Stimulated activated CD8-positive, alpha-beta memory T cell treated with anti-CD3 and anti-CD28 coated beads, Interleukin-4, amount 100 ng/mL, for 24 hours (primary cell): ENCODE results near the gene JAKMIP2.
"Not testable (repeated sequence)": the region's sequence is repeated elsewhere in the genome, so short reads cannot be mapped to it uniquely, and the experiment has no call there.

Source experiments
- DNase-seq: peaks from one replicate; pipeline ENCODE4 v3.0.0-alpha.2; 2020; ENCODE audit warnings: low read depth

Gene JAKMIP2

DNA sequence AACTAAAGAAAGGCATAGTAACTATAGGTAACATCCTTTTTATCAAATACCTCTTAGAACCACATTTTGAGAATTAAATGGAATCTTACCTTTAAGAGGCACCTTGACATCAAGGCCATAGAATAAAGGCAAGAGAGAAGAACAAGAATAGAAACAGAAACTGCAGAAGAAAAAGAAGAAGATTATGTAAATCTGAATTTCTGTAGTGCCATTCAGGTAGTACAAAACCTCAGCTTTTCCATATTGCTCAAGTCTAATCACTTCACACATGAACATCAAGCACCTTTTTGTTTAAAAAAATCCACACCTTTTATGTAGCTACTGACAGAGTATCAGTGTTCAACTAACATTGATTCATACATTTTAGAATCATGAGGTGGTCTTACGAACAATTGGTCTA is 180.9 kb downstream of the JAKMIP2 start:
- DNase-seq = no peak

DNA sequence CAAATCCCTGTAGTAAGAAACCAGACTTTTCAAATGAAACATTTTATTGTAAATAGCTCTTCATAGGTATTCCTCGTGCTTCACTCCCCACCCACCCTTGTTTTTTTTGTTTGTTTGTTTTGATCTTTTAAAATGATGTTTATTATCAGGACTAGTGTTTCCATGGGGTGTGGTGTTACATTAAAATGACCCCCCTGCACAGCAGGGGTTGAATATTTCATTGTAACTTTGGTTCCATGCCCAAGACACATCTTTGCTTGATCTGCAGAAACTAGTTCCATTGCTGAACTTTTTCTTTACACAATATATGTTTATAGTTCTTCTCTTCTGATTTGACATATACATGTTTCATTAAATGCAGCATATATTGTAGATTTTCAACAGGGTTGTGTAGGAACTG is 191.4 kb downstream of the JAKMIP2 start:
- no peak for DNase-seq

DNA sequence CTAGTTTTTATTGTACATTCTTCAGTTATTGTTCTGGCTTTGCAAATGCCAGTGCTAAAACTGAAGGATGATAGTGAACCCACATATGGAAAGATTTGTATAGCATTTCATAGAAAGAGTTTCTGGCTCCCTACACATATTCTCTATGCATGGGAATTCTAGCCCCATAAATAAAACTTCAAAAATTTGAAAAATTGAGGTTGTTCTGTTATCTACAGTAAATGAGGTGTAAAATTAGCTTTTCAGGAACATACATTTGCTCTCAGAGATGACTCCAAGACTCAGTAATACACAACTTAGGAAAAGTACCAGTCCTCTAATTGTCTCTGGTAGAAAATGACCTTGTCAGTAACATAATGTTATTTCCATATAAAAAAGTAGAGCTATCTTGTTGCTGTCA is 192.4 kb downstream of the JAKMIP2 start:
- DNase-seq = no peak

DNA sequence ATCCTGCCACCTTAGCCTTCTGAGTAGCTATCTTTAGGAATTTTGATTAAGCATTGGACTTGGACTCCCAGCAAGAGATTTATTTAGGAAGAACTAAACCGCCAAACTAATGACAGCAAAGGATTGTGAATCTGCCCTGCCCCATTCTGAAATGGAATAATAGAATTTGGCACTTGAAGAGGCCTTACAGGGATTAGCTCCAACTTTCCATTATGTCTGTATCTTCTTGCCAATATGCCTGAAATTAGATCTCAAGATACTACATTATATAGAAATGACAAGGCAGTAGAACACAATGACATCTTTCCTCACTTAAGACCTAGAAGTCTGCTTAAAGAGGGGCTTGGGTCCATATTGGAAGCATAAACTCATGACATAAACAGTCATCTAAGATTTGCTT is 195.7 kb downstream of the JAKMIP2 start:
- DNase-seq = no peak

DNA sequence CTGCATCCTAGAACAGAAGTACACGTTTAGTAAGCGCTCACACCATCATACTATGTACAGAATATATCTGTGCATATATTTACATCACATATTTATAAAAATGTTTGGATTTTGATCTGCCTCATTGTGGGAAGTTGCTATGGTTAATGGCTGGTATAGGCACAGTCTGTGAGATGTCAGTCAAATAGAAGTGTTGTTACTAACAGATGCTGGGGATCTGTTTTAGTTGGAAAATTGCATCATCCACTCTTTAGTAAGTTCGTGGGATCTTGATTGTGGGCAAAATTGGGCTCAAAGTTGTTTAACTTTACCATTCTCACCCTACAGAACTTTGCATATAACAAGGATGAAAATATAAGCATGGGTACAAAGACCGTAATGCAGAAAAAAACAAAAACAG is 196.3 kb downstream of the JAKMIP2 start:
- DNase-seq = no peak

DNA sequence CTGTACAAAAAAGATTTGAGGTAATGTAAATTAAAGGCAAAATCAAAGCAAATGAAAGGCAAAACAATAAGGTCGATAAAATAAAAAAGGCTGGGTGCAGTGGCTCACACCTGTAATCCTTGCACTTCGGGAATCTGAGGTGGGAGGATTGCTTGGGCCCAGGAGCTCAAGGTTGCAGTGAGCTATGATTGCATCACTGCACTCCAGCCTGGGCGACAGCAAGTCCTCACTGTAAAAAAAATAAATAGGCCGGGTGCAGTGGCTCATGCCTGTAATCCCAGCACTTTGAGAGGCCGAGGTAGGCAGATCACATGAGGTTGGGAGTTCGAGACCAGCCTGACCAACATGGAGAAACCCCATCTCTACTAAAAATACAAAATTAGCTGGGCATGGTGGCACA is 200.3 kb downstream of the JAKMIP2 start:
- not testable (repeated sequence) for DNase-seq

DNA sequence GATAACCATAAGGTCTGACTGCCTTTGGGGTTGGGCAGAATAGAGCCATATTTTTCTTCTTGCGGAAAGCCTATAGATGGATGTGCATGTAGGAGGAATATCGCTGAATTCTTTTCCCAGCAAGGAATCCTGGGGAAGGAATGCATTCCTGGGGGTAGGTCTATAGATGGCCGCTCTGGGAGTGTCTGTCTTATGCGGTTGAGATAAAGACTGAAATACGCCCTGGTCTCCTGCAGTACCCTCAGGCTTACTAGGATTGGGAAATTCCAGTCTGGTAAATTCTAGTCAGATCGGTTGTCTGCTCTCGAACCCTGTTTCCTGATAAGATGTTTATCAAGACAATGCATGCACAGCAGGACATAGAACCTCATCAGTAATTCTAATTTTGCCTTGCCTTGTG is 202.1 kb downstream of the JAKMIP2 start:
- not testable (repeated sequence) for DNase-seq

DNA sequence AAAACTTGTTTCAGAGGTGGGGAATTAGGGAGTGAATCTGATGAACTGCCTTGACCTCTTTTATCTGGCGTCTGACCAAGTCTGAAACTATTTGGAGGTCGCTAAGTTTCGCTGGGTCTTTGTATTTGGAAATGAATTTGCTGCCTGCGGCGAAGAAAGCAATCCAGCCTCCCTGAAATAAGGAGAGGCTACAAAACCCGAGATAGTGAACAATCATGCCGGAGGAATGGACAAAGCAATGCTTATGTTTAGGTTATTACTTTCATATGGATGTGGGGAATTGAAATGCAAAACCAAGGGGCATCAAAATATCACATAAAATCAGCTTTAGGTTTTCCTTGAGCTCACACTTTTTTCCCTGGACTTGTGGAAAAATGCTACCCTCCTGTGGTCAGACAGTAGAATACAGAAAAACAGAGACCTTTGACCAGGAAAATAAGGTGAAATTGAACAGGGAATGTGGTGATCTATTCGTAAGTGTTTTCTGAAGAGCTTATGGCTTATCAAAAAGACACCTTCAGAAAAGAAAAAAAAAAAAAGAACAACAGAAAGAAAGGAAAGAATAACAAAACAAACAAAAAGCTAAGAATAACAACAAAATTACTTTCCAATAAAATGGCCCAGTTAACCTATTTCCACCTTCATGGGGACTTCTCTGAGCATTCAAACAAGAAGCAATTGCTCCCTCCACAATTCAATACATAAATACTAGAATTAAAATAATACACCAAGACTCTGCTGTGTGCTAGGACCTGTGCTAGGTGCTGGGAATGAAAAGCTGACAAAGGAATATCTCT is 204.1 kb downstream of the JAKMIP2 start:
- DNase-seq = no peak

DNA sequence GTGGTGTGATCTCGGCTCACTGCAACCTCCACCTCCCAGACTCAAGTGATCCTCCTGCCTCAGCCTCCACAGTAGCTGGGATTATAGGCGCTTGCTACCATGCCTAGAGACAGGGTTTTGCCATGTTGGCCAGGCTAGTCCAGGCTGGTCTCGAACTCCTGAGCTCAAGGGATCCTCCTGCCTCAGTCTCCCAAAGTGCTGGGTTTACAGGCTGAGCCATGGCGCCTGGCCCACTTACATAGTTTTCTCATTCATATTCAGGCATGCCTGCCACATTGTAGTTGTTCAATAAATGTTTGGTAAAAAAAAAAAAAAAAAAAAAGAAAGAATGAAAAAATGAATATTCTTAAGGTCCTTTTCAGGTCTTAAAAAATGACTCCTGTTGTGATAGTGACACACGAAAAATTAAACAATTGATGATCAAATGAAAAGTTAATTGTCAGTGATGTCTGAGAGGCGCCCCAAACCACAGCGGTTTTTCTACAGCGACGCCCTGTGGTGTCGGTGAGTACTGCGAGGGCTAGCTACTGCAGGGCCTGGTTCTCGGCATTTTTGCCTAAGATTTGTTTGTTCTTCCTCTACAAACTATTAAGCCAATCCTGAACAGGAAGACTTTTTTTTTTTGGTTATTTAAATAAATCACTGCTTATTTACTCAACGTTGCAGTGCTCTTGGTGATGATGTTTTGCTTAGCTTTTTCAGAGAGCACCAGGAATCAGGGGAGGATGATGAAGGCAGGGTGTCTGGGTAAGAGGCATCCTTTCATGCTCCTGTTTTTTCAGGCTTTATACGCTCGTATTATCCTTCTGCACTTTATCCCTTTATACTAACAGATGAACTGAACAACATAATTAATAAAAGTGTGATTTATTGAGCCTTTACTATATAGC is 205.6 kb downstream of the JAKMIP2 start:
- peak; percentile 17 for DNase-seq

DNA sequence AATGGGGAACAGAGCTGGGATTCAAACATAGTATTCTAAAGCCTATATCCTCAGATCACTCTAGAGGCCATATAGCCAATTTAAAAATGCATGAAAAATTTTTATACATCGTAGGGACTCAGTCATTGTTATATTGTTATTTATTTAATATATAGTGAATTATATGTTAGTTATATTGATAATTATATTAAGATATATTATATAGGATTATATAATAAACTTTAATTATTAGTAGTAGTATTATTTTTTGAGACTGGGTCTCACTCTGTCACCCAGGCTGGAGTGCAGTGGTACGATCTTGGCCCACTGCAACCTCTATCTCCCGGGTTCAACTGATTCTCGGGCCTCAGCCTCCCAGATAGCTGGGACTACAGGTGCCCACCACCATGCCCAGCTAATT is 206.9 kb downstream of the JAKMIP2 start:
- no peak for DNase-seq

DNA sequence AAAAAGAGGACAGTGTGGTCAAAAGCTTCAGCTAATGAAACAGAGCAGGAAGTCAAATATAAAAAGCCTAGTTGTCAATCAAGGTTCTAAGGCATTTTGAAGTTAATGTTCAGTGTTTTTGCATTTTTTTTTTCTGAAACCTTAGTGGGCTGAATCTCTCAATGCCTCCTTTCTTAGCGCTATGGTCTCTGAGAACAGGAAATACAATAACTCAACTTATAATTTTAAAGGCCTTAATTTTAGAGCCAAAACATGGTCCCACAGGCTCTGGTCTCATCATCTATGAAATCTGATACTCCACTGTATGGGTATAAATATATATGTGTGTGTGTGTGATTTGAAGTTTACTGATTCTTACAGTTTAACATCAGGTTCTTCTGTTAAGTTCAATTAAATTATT is 209.3 kb downstream of the JAKMIP2 start:
- no peak for DNase-seq

DNA sequence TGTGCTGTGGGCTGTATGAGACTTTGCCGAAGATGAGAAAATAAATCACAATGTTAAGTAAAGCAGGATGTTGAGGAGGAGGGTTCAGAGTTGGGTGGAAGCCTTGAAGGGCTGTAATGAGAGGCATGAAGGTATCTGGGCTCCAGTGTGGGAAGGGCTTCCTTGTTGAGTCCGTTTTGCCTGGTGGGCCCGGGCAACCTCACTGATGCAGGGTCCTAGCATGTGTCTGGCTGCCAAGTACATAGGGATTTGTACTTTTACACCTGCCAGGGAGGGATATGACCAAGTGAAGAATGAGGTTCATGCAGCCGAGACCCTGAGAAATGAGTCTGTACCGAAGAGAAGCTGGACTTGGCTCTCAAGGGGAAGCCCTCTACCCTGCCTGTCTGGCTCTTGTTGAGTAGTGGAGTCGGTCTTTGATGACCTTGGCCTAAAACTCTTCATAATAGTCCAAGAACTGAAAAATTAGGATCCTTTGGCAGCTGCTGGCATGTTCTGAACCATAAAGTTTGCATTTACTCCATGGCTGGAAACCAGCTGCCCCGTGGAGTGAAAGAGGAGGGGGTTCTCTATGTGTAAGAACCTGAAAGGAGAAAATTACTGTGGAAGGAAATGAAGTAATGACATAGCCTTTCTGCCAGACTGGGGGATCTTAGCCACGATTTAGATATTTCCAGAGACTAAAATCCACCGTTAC is 213.7 kb downstream of the JAKMIP2 start:
- DNase-seq = no peak

DNA sequence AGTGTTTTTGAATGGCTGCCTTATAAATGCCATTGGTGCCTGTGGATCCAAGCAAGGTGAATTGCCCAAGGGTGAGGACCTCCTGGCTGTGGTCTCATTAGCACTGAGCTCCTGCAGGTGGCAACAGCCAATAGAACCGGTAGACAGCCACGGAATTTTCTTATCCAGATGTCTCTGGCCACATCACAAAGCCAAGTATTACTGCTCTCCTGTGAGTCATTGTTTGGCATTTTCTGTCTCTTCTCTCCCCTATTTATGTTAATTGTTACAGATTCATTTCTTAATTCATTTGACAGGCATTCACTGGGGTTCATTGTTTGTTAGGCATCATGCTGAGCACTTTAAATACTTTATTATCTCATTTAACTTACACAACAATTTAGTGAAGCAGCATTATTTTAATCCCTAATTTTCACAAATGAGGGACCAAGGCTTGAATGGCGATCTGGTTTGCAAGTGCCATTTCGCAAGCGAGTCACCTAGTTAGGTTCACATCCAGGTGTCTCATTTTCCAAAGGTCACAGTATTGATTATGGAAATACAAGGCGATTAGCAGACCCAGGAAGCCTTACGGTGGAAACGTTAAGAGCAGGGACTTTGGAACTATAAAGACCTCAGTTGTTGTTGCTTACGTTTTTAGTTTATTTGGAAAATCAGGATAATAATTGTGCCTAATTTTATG is 214.5 kb downstream of the JAKMIP2 start:
- no peak for DNase-seq

DNA sequence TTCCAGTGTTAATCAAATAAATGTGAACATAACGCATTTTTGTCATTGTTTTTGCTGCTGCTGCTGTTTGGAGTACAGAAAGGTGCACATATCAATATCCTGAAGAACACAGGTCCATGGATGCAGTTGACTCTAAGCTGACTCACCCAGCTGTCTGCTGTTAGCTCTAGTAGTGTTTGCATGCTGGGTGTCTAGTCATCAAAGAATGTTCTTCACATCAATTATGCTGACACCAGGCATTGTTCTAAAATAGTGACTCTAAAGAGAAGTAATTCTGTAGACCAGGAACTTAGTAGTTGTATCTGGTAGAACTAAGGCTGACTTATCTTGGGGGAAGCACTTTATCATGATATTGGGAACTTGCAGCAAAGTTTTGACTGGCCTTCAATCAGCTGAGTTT is 217.0 kb downstream of the JAKMIP2 start:
- no peak for DNase-seq

DNA sequence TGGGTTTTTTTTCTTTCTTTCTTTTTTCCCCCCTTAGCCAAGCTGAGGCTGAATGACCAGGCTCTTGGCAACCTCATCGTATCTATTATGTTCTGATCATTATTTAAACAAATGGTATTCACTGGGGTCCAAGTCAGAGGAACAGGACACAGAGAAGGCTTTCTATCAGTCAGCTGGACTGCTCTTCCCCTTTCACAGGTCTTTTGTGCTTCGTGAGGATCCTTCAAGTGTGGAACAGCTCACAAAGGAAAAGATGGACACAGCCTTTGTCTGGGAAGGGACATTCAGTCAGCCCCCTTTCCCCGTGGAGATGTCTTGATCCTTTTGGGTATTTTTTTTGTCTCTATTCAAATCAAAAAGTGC is 218.4 kb downstream of the JAKMIP2 start:
- no peak for DNase-seq

DNA sequence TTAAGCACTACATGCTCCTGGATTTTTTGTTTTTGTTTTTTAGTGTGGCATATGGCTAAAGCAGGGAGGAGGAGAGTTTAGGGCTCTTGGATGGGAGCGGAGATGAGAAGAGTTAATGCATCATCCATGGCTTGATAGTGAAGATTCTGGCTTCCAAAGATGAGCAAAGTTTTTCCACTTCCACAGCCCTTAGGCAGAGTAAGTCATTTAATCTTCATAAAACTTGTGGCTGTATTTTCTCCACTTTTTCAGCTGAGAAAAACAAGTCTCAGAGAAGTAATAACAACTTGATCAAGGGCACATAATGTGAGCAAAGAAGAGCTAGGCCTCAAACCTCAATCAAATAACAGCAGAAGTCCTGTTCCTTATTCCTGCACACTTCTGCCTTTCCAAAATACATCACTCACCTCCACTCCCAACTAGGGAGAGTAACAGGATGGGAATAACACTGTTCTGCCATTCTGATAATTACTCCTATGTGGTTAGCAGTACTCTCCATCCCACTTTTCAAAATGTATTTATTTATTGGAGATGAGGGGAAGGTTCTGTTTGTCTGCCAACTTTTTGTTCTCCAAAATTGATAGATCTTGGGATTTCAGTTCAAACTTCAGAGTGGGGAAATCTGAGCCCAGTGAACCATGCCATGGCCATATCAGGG is 218.9 kb downstream of the JAKMIP2 start:
- DNase-seq = no peak

DNA sequence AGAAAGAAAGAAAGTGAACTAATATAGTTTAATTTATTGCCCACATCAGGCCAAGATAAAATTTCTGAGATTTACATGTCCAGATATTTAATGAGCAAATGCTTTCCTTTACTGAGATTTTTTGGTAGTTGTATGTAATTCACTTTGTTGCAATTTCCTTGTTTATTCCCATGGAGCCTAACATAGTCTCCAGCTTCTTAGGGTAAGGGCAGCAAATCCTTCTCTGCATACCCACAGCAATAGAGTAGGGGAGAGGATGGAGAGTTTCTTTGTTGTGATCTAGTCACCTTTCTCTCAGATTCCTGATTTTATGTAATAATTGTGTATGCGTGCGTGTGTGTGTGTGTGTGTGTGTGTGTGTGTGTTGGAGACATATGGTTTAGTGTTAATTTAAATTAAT is 221.1 kb downstream of the JAKMIP2 start:
- DNase-seq = no peak

DNA sequence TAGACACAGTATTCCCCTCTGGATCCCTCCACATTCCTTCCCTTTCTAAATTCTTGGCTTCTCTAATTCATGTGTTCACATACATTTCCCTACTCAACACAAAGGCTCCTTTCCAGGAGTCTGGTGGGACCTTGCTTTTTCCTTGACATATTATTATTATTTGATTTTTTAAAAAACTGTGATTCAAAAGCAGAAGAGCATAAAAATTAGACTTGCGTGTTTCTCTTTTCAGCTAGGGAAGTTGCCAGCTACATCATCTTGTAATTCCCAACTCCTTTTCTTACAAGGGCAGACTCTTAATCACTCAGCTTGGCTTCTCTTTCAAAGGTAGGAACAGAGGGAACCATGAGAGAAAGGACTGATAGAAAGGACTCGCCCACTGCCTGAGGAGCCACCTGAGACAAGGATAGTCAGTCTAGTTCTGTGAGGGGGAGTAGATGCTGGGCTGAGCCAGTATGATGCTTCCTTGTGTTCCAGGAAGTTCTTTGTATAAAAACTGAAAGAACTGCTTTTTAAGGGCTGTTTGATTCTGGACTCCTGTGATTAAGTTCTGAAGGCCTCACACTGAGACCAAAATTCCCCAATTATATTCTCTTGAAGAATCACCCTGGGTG is 221.7 kb downstream of the JAKMIP2 start:
- no peak for DNase-seq

DNA sequence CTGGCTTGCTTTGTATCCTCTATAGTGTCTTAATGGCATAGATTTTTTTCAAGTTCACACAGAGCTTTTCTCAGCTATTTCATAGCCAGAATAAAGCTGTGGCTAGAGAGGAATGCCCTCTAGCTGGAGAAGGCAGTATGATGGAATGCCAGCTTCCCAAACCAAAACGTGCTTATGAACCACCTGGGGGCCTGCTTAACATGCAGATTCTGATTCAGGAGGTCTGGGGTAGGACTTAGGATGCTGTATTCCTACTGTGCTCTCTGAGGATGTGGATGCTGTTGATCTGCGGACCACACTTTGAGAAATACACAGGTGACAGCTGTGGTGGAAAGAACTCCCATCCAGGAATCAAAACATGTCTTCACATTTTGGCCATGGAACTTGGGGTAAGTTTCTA is 222.8 kb downstream of the JAKMIP2 start:
- DNase-seq = no peak

DNA sequence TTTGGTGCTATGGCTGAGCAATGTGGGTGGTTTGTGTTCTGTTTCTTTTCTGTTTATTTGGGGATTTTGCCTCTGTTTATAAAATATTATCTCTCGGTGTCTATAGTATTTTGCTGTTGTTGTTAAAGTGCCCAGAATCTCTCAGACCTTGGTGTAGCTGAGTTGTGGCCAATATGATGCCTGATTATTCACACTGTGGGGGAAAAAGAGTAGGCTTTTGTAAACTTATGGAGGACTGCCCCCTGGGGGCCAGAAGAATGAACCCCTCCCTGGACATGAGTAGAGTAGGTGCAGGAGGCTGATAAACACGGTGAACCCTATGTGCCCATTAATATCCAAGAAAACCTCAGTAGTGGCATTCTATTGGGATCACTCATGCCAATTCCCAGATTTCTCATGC is 223.7 kb downstream of the JAKMIP2 start:
- DNase-seq = no peak
